TTC549 (cell line): ENCODE results near the gene RAP2B.
"Not testable (repeated sequence)": the region's sequence is repeated elsewhere in the genome, so short reads cannot be mapped to it uniquely, and the experiment has no call there.

Experiments
- FAIRE-seq: peaks from 2 replicates; lab custom pipeline; 2012; peaks lifted over from hg19 to GRCh38; lab: Jason Lieb, UNC

Gene RAP2B

DNA sequence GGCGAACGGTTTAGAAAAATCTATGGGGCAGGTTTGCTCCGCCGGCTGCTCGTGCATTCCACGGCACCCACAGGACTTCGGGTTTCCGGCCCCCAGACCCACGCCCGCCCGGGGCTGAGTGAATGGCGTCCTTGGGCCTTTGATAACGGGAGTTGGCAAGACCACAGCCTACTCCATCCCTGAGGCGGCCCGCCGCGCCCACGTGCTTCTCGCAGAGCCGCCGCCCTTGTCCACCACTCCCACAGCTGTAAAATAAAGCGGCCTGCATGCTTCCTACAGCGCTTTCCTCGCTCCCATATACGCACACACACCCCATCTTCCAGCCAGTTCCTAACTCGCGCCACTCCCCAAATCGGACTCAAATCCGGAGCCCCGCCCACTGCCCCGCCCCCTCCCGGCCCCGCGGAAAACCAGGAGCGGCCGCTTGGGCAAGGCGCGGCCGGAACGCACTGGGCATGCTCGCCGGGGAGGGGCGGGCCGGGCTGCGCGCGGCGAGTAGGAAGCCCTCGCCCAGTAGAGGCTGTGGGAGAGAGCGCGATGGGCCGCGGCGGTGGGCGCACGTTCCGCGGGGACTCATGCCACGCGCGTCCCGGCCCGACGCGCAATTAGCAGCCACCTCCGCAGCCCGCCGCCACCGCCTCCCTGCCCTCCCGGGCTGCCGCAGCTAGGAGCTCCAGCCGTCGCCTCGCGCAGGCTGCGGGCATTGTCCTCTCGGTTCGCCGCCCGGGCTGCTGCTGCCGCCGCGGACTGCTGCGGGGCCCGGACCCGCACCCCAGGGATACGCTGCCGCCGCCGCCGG is at the start of gene RAP2B:
Gene RAP2B (plus strand): TSS at position 513 of the 799 bp plus-strand sequence. CDS start 468 bp downstream, outside the sequence.
- FAIRE-seq: no peak

- no peak for FAIRE-seq
Observed at GRCh38 chr3:153113541-153113940, 48.5 kb upstream of the RAP2B start.

DNA sequence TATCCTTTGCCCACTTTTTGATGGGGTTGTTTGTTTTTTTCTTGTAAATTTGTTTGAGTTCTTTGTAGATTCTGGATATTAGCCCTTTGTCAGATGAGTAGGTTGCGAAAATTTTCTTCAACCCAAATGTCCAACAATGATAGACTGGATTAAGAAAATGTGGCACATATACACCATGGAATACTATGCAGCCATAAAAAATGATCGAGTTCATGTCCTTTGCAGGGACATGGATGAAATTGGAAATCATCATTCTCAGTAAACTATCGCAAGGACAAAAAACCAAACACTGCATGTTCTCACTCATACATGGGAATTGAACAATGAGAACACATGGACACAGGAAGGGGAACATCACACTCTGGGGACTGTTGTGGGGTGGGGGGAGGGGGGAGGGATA is 47.8 kb upstream of the RAP2B start:
- not testable (repeated sequence) for FAIRE-seq

DNA sequence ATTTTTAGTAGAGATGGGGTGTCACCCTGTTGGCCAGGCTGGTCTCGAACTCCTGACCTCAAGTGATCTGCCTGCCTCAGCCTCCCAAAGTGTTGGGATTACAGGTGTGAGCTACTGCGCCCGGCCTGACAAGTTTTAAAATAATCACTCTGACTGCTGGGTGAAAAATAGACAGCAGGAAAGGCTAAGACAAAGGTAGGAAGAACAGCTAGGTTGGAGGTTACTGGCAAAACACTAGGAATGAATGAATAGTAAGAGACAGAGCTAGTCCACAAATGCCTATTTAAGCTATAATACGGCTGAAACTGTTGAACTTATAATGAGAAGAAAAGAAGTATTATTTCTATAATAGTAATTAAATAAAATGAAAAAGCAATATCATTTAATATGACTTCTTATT is 46.7 kb upstream of the RAP2B start:
- no peak for FAIRE-seq

- FAIRE-seq: no peak
Observed at GRCh38 chr3:153127788-153128187, 34.2 kb upstream of the RAP2B start.

GRCh38 chr3:153129426-153129825 is 32.6 kb upstream of the RAP2B start:
- no peak for FAIRE-seq

- no peak for FAIRE-seq
Observed at GRCh38 chr3:153129866-153130265, 32.2 kb upstream of the RAP2B start.

DNA sequence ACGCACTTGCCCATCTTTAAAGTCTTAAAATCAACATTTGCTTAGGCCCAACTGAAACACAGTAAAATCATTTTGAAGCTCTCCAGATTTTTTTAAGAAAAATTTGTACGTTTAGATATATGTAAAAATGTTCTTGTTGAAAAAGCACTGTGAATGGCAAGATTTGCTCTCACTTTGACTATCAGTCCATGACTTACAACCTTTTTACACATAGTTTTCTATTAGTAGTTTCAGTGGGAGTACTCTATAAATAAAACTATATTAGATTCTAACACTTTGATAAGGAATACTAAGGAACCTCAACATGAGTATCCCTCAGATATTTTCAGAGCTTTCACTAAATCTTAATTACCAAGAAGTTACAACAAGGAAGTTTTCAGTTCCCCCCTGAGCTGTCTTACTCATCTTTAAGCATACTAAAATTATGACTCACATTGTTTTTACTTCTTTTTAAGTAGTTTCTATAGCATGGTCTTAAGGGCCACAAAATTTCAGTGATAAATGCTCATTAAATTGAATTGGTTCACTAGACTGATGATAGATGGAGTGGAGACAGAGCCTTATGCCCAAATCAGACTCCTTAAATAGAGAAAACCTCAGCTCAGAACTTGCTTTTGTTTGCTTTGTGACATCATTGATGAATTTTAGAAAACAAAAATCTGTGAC is 31.6 kb upstream of the RAP2B start:
- FAIRE-seq: no peak

GRCh38 chr3:153137626-153138025 is 24.4 kb upstream of the RAP2B start:
- FAIRE-seq: no peak

DNA sequence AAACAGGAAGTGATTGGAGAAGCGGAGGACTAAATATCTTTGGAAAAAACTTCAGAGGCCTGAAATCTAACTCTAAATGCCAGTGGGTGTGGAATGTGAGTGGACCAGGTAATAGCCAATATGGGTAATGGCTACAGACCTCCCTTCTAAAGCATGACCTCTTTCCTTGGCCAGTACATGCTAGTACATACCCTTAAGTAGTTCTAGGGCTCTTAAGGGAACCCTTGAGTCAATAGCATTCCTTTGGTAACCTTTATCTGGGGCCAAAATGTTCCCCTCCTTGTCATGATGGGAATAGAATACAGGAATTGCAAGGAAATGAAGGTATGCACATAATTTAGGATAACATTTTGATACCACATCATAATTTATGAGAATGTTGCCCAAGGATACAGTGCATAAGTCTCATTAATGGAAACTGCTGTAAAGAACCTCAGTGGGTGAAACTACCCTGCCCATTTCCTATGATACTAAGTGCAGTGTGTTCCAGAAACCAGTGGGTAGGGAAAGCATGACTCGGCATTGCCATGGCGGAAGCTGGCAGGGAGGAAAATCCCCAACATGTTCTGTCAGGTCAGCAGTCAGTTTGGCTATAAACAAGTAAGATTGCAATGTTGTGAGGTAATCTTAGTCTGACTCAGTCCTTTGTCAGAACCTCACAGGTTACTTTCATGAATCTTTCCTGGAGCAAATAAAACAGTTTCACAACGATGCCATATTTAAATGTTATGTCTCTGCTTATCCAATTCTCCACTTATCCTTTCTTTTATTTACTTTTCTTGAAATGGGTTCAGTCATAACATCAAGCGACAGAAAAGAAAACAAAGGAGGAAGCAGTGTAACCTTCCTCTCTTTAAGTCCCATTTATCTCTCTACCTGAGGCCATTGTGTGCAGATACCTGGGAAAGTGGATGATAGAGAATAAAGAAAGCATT is 23.5 kb upstream of the RAP2B start:
- FAIRE-seq: no peak

DNA sequence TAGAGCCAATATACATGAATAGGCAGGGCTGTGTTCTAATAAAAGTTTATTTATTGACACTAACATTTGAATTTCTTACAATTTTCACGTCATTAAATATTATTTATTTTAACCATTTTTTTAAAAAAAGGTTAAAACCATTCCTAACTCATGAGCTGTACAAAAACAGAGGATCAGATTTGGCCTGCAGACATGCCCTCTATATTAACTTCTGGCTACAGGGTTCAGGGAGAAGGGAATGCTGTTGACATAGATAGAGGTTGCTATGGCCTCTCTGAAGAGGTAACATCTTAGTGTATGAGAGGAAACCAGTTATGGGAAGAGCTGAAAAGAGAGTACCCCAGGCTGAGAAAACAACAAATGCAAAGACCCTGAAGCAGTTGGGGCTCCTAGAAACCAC is 19.1 kb upstream of the RAP2B start:
- FAIRE-seq: no peak

- no peak for FAIRE-seq
Observed at GRCh38 chr3:153144071-153144470, 18.0 kb upstream of the RAP2B start.

DNA sequence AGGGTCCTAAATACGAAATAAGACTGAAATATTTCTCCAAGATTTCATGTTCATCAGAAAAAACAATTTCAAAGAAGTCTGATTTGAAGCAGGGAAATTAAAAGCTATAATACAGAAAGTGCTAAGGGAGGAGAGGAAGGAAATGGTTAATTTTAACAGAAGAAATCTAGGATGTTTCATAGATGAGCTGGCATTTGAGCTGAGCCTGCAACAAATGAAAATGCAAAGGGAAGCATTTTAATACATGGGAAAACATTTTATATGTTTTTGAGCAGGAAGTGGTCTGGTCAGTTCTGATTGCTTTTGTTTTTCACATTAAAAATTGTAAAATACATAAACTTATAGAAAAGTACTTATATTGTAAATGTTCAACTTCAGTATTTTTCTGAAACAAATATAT is 17.2 kb upstream of the RAP2B start:
- no peak for FAIRE-seq

DNA sequence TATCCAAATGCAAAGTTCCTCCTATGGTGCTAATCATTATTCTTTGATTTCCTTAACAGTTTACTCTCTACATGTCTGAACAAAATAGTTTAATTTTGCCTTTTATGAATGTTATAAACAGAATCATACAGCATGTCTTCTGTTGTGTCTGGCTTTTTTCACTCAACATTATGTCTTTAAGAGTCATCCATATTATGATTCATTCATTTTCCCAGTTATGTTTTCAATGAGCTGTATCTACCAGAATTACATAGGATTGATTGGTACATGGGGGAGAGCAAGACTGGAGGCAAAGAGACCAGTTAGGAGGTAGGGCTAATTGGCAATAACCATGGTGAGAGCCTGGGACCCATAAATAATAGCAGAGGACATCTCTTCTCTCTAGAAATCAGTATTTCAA is 16.6 kb upstream of the RAP2B start:
- FAIRE-seq: no peak

GRCh38 chr3:153146191-153147053 is 15.6 kb upstream of the RAP2B start:
- no peak for FAIRE-seq

DNA sequence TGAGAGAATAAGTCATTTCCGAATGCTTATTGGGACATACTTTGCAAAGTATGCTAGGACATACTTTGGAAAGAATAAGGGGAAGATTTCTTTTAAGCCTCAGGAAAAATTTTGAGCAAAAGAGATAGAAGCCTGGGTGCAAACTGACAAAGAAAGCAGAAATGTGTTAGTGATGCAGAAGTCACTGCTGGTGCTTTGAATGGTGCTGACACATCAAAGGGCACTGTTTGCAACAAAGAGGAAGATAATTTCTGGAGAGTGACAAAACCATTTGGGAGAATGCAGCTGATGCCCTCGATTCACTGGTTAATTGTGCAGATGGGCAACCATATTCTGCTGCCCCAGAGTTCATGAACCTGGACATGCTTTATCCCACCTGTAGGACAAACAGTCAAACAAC is 11.0 kb upstream of the RAP2B start:
- FAIRE-seq: no peak

GRCh38 chr3:153155786-153156185 is 6.2 kb upstream of the RAP2B start:
- FAIRE-seq: not testable (repeated sequence)

DNA sequence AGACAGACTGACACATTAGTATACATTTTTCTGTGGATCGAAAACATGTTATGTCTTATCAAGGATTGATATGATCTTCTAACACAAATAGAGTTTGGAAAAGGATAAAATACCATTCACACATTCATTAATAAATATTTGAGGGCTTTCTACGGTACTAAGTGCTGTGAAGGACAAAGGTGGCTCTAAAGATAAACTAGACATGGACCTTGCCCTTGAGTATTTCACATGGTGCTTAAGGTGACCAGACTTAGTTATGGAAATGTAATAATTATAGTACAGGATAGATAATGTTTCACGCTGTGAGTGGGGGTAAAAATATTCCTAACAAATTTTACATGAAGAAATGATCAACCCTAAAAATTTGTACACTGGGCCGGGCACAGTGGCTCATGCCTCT is 3.8 kb upstream of the RAP2B start:
- FAIRE-seq: no peak

- no peak for FAIRE-seq
Observed at GRCh38 chr3:153158961-153159735, 2.9 kb upstream of the RAP2B start.

GRCh38 chr3:153159771-153160397 is 2.1 kb upstream of the RAP2B start:
- FAIRE-seq: no peak
